ENCODE data around the gene LY6G6C. TPM values are rescaled to one million over a fixed set of nuclear protein-coding genes. Genes with fewer than 3 reads are reported as not detected.

LY6G6C gene
- total RNA-seq, 1 experiment from 2014 or later, result 0.22 TPM

DNA sequence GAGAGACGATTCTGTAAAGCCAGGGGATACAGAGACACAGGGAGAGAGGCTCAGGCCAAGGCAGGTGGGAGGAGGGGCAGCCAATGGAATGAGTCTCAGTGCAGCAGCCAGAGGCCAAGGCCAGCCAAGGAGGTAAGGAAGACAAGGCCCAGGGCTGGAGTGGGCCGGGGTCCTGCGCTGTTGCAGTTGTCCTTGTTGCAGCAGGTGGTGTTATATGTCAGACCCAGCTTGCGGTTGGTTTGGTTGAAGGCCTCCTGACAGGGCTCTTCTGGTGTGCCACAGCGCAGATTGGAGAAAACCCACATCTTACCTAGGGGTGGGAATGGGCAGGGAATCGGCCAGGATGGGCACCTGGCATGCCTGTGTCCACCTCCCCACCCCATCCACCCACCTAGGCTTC, 2.5 kb downstream of the LY6G6C start:
- no peaks in the 10 kb centered on the region for H3F3A ChIP-seq (ENCODE audit: low read length, unreplicated experiment)
- BruUV-seq (replicated peaks), result no TSS peak
- no peak for ATAC-seq
- H3K9me3 ChIP-seq (ENCODE audit: low read length), result no peaks in the 10 kb centered on the region
- H3K4me1 ChIP-seq (ENCODE audit: insufficient read depth, low read length), result peaks cover 29% of the 10 kb centered on the region
- H3K27me3 ChIP-seq (ENCODE audit: low read length), result no peaks in the 10 kb centered on the region
- H3K79me2 ChIP-seq (ENCODE audit: low read length), result no peaks in the 10 kb centered on the region
- CTCF ChIA-PET, result interaction anchor here (0.6 kb wide), 1 partner anchor 47 kb away, joined by 3 read pairs; no protein-coding TSS in a partner anchor
- no peak overlapping the region for H3K4me3 ChIP-seq (ENCODE audit: low read length)
- DNase-seq, result no peak
- H3K4me2 ChIP-seq (ENCODE audit: low read length), result peak overlapping the region; percentile 58
- TF ChIP-seq, protein P1, sequence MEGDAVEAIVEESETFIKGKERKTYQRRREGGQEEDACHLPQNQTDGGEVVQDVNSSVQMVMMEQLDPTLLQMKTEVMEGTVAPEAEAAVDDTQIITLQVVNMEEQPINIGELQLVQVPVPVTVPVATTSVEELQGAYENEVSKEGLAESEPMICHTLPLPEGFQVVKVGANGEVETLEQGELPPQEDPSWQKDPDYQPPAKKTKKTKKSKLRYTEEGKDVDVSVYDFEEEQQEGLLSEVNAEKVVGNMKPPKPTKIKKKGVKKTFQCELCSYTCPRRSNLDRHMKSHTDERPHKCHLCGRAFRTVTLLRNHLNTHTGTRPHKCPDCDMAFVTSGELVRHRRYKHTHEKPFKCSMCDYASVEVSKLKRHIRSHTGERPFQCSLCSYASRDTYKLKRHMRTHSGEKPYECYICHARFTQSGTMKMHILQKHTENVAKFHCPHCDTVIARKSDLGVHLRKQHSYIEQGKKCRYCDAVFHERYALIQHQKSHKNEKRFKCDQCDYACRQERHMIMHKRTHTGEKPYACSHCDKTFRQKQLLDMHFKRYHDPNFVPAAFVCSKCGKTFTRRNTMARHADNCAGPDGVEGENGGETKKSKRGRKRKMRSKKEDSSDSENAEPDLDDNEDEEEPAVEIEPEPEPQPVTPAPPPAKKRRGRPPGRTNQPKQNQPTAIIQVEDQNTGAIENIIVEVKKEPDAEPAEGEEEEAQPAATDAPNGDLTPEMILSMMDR (conservative IDR thresholded peaks at IDR 0.05; ENCODE audit: low read depth, low read length), result no peak
- no peak for TF ChIP-seq EZH2phosphoT487 (IDR thresholded peaks at IDR 0.05; ENCODE audit: borderline replicate concordance, low read length)
- TF ChIP-seq EZH2 (IDR thresholded peaks at IDR 0.05; ENCODE audit: low read length, unreplicated experiment), result no peak
- no peak overlapping the region for H3K9ac ChIP-seq (ENCODE audit: low read length)
- intact Hi-C loops (cut with micrococcal nuclease), result loop anchor here (10.0 kb wide), 1 partner anchor 46 kb away; the partner anchor contains the start of gene SAPCD1
- no peaks in the 10 kb centered on the region for H3K9me2 ChIP-seq (replicated peaks; ENCODE audit: low read length)
- H3K36me3 ChIP-seq (ENCODE audit: low read depth, low read length), result no peaks in the 10 kb centered on the region
- no peak overlapping the region for H2AFZ ChIP-seq (ENCODE audit: low read length)
- H4K20me1 ChIP-seq (ENCODE audit: low read length), result no peaks in the 10 kb centered on the region
- H3K27ac ChIP-seq (ENCODE audit: low read length), result peak overlapping the region; percentile 51
- POLR2A ChIA-PET (ENCODE audit: unreplicated experiment), result no interaction called here

DNA sequence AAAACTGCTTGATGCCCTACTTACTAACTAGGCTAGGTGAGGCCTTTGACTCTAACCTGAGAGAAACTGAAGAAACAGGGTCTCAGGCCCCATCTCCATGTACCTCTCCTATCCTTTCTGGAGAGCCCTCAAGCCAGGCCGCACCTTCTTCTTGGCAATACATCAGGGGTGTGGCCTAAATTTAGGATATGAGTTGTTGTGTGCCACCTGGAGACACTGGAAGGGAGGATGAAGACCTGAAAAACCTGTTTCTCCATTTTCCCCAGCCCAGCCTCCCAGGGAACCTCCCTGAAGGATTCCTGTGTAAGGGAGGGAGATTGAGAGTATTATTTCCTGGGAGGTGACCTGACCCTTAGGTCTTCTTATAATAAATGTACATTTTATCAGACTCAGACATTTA, 3.3 kb downstream of the LY6G6C start:
- Histone ChIP-seq H2AFZ (ENCODE audit: low read length) (peak overlapping the region; percentile 13; the same call in 1 of the 2 replicates), H3K9me3 (ENCODE audit: low read length) (no peaks in the 10 kb centered on the region), H3K4me2 (ENCODE audit: low read length) (peak overlapping the region; percentile 73), H3K27me3 (ENCODE audit: low read length) (no peaks in the 10 kb centered on the region), H3K27ac (ENCODE audit: low read length) (peak overlapping the region; percentile 81), H3K9me2 (replicated peaks; ENCODE audit: low read length) (no peaks in the 10 kb centered on the region), H3K36me3 (ENCODE audit: low read depth, low read length) (no peaks in the 10 kb centered on the region), H3K4me1 (ENCODE audit: insufficient read depth, low read length) (peaks cover 29% of the 10 kb centered on the region), H3F3A (ENCODE audit: low read length, unreplicated experiment) (no peaks in the 10 kb centered on the region), H3K4me3 (ENCODE audit: low read length) (peak overlapping the region; percentile 15; the same call in 1 of the 2 replicates), H3K79me2 (ENCODE audit: low read length) (no peaks in the 10 kb centered on the region), H4K20me1 (ENCODE audit: low read length) (no peaks in the 10 kb centered on the region), H3K9ac (ENCODE audit: low read length) (peak overlapping the region; percentile 28; the same call in 1 of the 2 replicates)
- ATAC-seq (peak; percentile 73), DNase-seq (peak; percentile 98)
- ChIA-PET POLR2A (ENCODE audit: unreplicated experiment) (no interaction called here), CTCF (interaction anchor here (0.6 kb wide), 1 partner anchor 48 kb away, joined by 3 read pairs; no protein-coding TSS in a partner anchor)
- TF ChIP-seq EZH2phosphoT487 (IDR thresholded peaks at IDR 0.05; ENCODE audit: borderline replicate concordance, low read length) (no peak), EZH2 (IDR thresholded peaks at IDR 0.05; ENCODE audit: low read length, unreplicated experiment) (no peak)
- TF ChIP-seq, protein P1 (conservative IDR thresholded peaks at IDR 0.05; ENCODE audit: low read depth, low read length), result no peak
- intact Hi-C loops (cut with micrococcal nuclease), result loop anchor here (10.0 kb wide), 1 partner anchor 47 kb away; the partner anchor contains the start of gene SAPCD1
- no TSS peak for BruUV-seq (replicated peaks)

Measured in PC-3 (cell line).